HL-60 (cell line): ENCODE results near the gene FAM50B.

Experiments
- CTCF ChIP-seq: IDR thresholded peaks from one replicate; pipeline ENCODE4 v1.5.1; 2011; ENCODE audit warnings: low read length, control low read depth, inconsistent platforms; ENCODE audit not compliant: insufficient read depth
- GABPA ChIP-seq: IDR thresholded peaks from 2 replicates; pipeline ENCODE4 v1.6.1; 2012; ENCODE audit warnings: low read depth
- POLR2AphosphoS5 ChIP-seq: IDR thresholded peaks from 2 replicates; pipeline ENCODE4 v1.6.1; 2012; ENCODE audit warnings: low read depth
- REST ChIP-seq: IDR thresholded peaks from 2 replicates; pipeline ENCODE4 v1.6.1; 2012; ENCODE audit warnings: low read depth; ENCODE audit not compliant: insufficient replicate concordance

- TF ChIP-seq GABPA, result no peak
- TF ChIP-seq CTCF, result no peak
- TF ChIP-seq REST, result no peak
- no peak for TF ChIP-seq POLR2AphosphoS5
These were observed 23.2 kb downstream of the FAM50B start for GRCh38 chr6:3872370-3872854.
